ENCODE measurements around the gene PBRM1. TPM values are rescaled to one million over a fixed set of nuclear protein-coding genes. Genes with fewer than 3 reads are reported as not detected.

The PBRM1 gene
- total and polyA plus RNA-seq, 4 donors: 7.1 to 65.7 (median 38.7) TPM

DNA sequence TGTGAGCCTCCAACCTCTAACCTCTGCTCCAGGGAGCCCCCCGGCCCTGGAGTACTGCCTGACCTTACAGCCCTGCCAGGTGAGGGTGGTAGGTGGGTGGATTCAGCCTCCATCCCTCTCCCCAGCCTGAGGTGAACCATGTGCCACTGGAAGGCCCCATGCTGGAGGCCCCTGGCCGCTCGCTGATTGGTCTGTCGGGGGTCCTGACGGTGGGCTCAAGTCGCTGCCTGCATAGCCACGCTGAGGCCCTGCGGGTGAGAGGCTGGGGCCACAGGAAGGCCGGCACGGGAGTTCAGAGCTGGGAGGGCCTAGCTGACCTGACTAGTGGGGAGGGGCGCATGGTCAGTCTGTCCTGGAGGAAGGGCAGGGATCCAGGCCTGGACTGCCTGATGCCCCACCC, 171.1 kb downstream of the PBRM1 start:
- DNase-seq (ENCODE audit: low spot score): no peak
- Histone ChIP-seq H3K9ac (ENCODE audit: low read depth in 1 of 2, low read length in 2 of 2) (no peak overlapping the region), H3K9me3 (ENCODE audit: control insufficient read depth in 4 of 4, low read length in 3 of 4) (no peaks in the 10 kb centered on the region), H3K4me3 (ENCODE audit: low read depth in 1 of 3, low read length in 3 of 3) (no peak overlapping the region), H3K27ac (ENCODE audit: low read depth in 1 of 2, low read length in 2 of 2) (no peak overlapping the region), H3K4me1 (ENCODE audit: control insufficient read depth in 4 of 4, insufficient read depth in 4 of 4, low read length in 3 of 4) (no peaks in the 10 kb centered on the region), H3K36me3 (ENCODE audit: control insufficient read depth in 4 of 4, insufficient read depth in 3 of 4, low read depth in 1 of 4, low read length in 3 of 4) (no peaks in the 10 kb centered on the region), H3K27me3 (ENCODE audit: control insufficient read depth in 4 of 4, insufficient read depth in 4 of 4, low read length in 3 of 4) (no peaks in the 10 kb centered on the region)
- 92% methylated on average over 11 of the region's 11 CpGs for WGBS
- TF ChIP-seq, protein P1, sequence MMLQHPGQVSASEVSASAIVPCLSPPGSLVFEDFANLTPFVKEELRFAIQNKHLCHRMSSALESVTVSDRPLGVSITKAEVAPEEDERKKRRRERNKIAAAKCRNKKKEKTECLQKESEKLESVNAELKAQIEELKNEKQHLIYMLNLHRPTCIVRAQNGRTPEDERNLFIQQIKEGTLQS (IDR thresholded peaks at IDR 0.05): no peak
- TF ChIP-seq FOXA2 (IDR thresholded peaks at IDR 0.05) (no peak), YY1 (IDR thresholded peaks at IDR 0.05) (no peak), HNF4G (IDR thresholded peaks at IDR 0.05) (no peak), FOXA1 (IDR thresholded peaks at IDR 0.05) (no peak), RXRA (IDR thresholded peaks at IDR 0.05) (no peak), RAD21 (IDR thresholded peaks at IDR 0.05) (no peak), TAF1 (conservative IDR thresholded peaks at IDR 0.05) (no peak), GABPA (IDR thresholded peaks at IDR 0.05 in 1 of 2, conservative IDR thresholded peaks at IDR 0.05 in 1 of 2) (no peak)
- TF ChIP-seq, protein P2, sequence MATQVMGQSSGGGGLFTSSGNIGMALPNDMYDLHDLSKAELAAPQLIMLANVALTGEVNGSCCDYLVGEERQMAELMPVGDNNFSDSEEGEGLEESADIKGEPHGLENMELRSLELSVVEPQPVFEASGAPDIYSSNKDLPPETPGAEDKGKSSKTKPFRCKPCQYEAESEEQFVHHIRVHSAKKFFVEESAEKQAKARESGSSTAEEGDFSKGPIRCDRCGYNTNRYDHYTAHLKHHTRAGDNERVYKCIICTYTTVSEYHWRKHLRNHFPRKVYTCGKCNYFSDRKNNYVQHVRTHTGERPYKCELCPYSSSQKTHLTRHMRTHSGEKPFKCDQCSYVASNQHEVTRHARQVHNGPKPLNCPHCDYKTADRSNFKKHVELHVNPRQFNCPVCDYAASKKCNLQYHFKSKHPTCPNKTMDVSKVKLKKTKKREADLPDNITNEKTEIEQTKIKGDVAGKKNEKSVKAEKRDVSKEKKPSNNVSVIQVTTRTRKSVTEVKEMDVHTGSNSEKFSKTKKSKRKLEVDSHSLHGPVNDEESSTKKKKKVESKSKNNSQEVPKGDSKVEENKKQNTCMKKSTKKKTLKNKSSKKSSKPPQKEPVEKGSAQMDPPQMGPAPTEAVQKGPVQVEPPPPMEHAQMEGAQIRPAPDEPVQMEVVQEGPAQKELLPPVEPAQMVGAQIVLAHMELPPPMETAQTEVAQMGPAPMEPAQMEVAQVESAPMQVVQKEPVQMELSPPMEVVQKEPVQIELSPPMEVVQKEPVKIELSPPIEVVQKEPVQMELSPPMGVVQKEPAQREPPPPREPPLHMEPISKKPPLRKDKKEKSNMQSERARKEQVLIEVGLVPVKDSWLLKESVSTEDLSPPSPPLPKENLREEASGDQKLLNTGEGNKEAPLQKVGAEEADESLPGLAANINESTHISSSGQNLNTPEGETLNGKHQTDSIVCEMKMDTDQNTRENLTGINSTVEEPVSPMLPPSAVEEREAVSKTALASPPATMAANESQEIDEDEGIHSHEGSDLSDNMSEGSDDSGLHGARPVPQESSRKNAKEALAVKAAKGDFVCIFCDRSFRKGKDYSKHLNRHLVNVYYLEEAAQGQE (IDR thresholded peaks at IDR 0.05): no peak

DNA sequence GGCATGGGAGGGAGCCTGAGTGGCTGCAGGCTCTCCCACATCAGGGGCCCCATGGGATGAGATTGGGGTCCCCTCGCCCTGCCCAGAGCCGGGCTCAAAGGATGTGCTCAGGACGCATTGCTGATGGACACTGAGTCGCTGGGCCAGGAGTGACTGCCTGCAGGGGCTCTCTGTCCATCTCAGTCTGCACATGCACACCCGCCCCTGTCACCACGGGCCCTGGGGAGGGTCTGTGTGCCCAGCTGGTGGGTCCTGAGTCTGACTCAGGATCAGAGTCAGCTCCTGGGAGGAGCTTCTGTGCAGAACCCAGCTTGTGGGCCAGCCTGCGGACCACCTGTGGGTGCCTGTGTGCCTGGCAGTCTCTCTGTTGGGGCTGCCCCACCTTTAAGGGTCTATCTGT, 172.4 kb downstream of the PBRM1 start:
- TF ChIP-seq RXRA (IDR thresholded peaks at IDR 0.05): no peak
- TF ChIP-seq, protein P3, sequence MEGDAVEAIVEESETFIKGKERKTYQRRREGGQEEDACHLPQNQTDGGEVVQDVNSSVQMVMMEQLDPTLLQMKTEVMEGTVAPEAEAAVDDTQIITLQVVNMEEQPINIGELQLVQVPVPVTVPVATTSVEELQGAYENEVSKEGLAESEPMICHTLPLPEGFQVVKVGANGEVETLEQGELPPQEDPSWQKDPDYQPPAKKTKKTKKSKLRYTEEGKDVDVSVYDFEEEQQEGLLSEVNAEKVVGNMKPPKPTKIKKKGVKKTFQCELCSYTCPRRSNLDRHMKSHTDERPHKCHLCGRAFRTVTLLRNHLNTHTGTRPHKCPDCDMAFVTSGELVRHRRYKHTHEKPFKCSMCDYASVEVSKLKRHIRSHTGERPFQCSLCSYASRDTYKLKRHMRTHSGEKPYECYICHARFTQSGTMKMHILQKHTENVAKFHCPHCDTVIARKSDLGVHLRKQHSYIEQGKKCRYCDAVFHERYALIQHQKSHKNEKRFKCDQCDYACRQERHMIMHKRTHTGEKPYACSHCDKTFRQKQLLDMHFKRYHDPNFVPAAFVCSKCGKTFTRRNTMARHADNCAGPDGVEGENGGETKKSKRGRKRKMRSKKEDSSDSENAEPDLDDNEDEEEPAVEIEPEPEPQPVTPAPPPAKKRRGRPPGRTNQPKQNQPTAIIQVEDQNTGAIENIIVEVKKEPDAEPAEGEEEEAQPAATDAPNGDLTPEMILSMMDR (IDR thresholded peaks at IDR 0.05; ENCODE audit: low read depth, low read length, missing input control): no peak
- TF ChIP-seq, protein P1 (IDR thresholded peaks at IDR 0.05): no peak
- TF ChIP-seq FOXA2 (IDR thresholded peaks at IDR 0.05): no peak
- no peak for TF ChIP-seq JUND (IDR thresholded peaks at IDR 0.05)
- no peak for TF ChIP-seq GABPA (IDR thresholded peaks at IDR 0.05 in 1 of 2, conservative IDR thresholded peaks at IDR 0.05 in 1 of 2)
- TF ChIP-seq TAF1 (conservative IDR thresholded peaks at IDR 0.05): no peak
- TF ChIP-seq HNF4G (IDR thresholded peaks at IDR 0.05): no peak
- no peak for TF ChIP-seq NR2F2 (IDR thresholded peaks at IDR 0.05)
- TF ChIP-seq EGR1 (IDR thresholded peaks at IDR 0.05; ENCODE audit: low read depth in 2 of 2): no peak
- TF ChIP-seq, protein P4, sequence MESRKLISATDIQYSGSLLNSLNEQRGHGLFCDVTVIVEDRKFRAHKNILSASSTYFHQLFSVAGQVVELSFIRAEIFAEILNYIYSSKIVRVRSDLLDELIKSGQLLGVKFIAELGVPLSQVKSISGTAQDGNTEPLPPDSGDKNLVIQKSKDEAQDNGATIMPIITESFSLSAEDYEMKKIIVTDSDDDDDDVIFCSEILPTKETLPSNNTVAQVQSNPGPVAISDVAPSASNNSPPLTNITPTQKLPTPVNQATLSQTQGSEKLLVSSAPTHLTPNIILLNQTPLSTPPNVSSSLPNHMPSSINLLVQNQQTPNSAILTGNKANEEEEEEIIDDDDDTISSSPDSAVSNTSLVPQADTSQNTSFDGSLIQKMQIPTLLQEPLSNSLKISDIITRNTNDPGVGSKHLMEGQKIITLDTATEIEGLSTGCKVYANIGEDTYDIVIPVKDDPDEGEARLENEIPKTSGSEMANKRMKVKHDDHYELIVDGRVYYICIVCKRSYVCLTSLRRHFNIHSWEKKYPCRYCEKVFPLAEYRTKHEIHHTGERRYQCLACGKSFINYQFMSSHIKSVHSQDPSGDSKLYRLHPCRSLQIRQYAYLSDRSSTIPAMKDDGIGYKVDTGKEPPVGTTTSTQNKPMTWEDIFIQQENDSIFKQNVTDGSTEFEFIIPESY (IDR thresholded peaks at IDR 0.05): no peak
- TF ChIP-seq YY1 (IDR thresholded peaks at IDR 0.05): no peak
- TF ChIP-seq RAD21 (IDR thresholded peaks at IDR 0.05): no peak
- no peak for TF ChIP-seq SP1 (IDR thresholded peaks at IDR 0.05)
- no peak for TF ChIP-seq FOXA1 (IDR thresholded peaks at IDR 0.05)
- H3K9me3 ChIP-seq (ENCODE audit: control insufficient read depth in 4 of 4, low read length in 3 of 4): no peaks in the 10 kb centered on the region
- H3K27me3 ChIP-seq (ENCODE audit: control insufficient read depth in 4 of 4, insufficient read depth in 4 of 4, low read length in 3 of 4): no peaks in the 10 kb centered on the region
- H3K4me3 ChIP-seq (ENCODE audit: low read depth in 1 of 3, low read length in 3 of 3): no peak overlapping the region
- H3K4me1 ChIP-seq (ENCODE audit: control insufficient read depth in 4 of 4, insufficient read depth in 4 of 4, low read length in 3 of 4): no peaks in the 10 kb centered on the region
- no peaks in the 10 kb centered on the region for H3K36me3 ChIP-seq (ENCODE audit: control insufficient read depth in 4 of 4, insufficient read depth in 3 of 4, low read depth in 1 of 4, low read length in 3 of 4)
- no peak overlapping the region for H3K27ac ChIP-seq (ENCODE audit: low read depth in 1 of 2, low read length in 2 of 2)
- no peak overlapping the region for H3K9ac ChIP-seq (ENCODE audit: low read depth in 1 of 2, low read length in 2 of 2)
- 95% methylated on average over 7 of the region's 7 CpGs for WGBS
- no peak for DNase-seq (ENCODE audit: low spot score)

Measured in liver (tissue), 9 donors.